SK-N-MC (cell line): ENCODE data around the gene PFKP.

Experiments
- DNase-seq: peaks from one replicate; pipeline ENCODE4 v3.0.0-alpha.2; 2011; ENCODE audit warnings: low read depth, low spot score
- H3K27ac ChIP-seq: fragments of 200-600 bp; sonication (generic); 2 replicates; pipeline ENCODE4 v1.5.1; 2016; ENCODE audit warnings: mixed run types
- H3K36me3 ChIP-seq: fragments of 200-600 bp; sonication (generic); 2 replicates; pipeline ENCODE4 v1.6.1; 2017; ENCODE audit warnings: antibody characterized with exemption, low read length, mixed read lengths; ENCODE audit not compliant: insufficient read depth
- H3K4me3 ChIP-seq: fragments of 200-600 bp; sonication (generic); 2 replicates; pipeline ENCODE4 v1.5.1; 2016
- H3K9ac ChIP-seq: fragments of 200-600 bp; sonication (generic); 2 replicates; pipeline ENCODE4 v1.8.0; 2017; ENCODE audit warnings: mixed run types, mixed read lengths; ENCODE audit not compliant: insufficient read length
- H3K9me3 ChIP-seq: fragments of 200-600 bp; sonication (generic); 2 replicates; pipeline ENCODE4 v1.6.1; 2017; ENCODE audit warnings: low read depth, mild to moderate bottlenecking, antibody characterized with exemption, low read length, moderate library complexity, mixed read lengths
- EZH2 ChIP-seq: fragments of 200-600 bp; sonication (generic); IDR thresholded peaks from one replicate; pipeline ENCODE4 v1.6.1; 2017; ENCODE audit warnings: antibody characterized with exemption
- FOXP2 ChIP-seq: optimal IDR thresholded peaks from 2 replicates; pipeline ENCODE3; 2011; ENCODE audit warnings: mild to moderate bottlenecking, moderate library complexity; ENCODE audit not compliant: insufficient read depth; ENCODE audit errors: extremely low read length, control extremely low read depth
- POLR2AphosphoS5 ChIP-seq: IDR thresholded peaks from 2 replicates; pipeline ENCODE4 v1.6.1; 2012; ENCODE audit warnings: mild to moderate bottlenecking, low read depth, low read length, borderline replicate concordance

Gene PFKP

GRCh38 chr10:3150961-3151360 is 83.6 kb downstream of the PFKP start:
- no peaks in the 10 kb centered on the region for H3K9me3 ChIP-seq
- TF ChIP-seq POLR2AphosphoS5 (no peak), FOXP2 (no peak), EZH2 (no peak)
- H3K9ac ChIP-seq = no peak overlapping the region
- H3K27ac ChIP-seq = no peak overlapping the region
- peaks cover 21% of the 10 kb centered on the region; the same call in 1 of the 2 replicates for H3K36me3 ChIP-seq
- DNase-seq = no peak
- H3K4me3 ChIP-seq = no peak overlapping the region

- H3K9me3 ChIP-seq = no peaks in the 10 kb centered on the region
- H3K4me3 ChIP-seq = no peak overlapping the region
- TF ChIP-seq POLR2AphosphoS5 (no peak), EZH2 (no peak), FOXP2 (no peak)
- no peak overlapping the region for H3K27ac ChIP-seq
- no peak overlapping the region for H3K9ac ChIP-seq
- no peak for DNase-seq
- peaks cover 26% of the 10 kb centered on the region; the same call in 1 of the 2 replicates for H3K36me3 ChIP-seq
These were observed 84.7 kb downstream of the PFKP start for GRCh38 chr10:3151889-3152565.

- H3K27ac ChIP-seq = no peak overlapping the region
- H3K4me3 ChIP-seq = no peak overlapping the region
- H3K9ac ChIP-seq = no peak overlapping the region
- H3K9me3 ChIP-seq = no peaks in the 10 kb centered on the region
- no peak for DNase-seq
- TF ChIP-seq POLR2AphosphoS5 (no peak), EZH2 (no peak), FOXP2 (no peak)
- peaks cover 27% of the 10 kb centered on the region; the same call in 1 of the 2 replicates for H3K36me3 ChIP-seq
These were observed 85.2 kb downstream of the PFKP start for GRCh38 chr10:3152566-3152935.

GRCh38 chr10:3154666-3155065 is 87.3 kb downstream of the PFKP start:
- no peak for DNase-seq
- TF ChIP-seq FOXP2 (no peak), EZH2 (no peak), POLR2AphosphoS5 (no peak)
- no peaks in the 10 kb centered on the region for H3K9me3 ChIP-seq
- H3K27ac ChIP-seq = no peak overlapping the region
- no peak overlapping the region for H3K9ac ChIP-seq
- H3K4me3 ChIP-seq = no peak overlapping the region
- H3K36me3 ChIP-seq = peaks cover 37% of the 10 kb centered on the region

- no peak overlapping the region for H3K4me3 ChIP-seq
- H3K9ac ChIP-seq = no peak overlapping the region
- no peak for DNase-seq
- no peak overlapping the region for H3K27ac ChIP-seq
- H3K36me3 ChIP-seq = peaks cover 50% of the 10 kb centered on the region
- H3K9me3 ChIP-seq = no peaks in the 10 kb centered on the region
- TF ChIP-seq POLR2AphosphoS5 (no peak), FOXP2 (no peak), EZH2 (no peak)
These were observed 91.8 kb downstream of the PFKP start for GRCh38 chr10:3159152-3159551.

- H3K9ac ChIP-seq = no peak overlapping the region
- no peaks in the 10 kb centered on the region for H3K9me3 ChIP-seq
- no peak for DNase-seq
- no peak overlapping the region for H3K4me3 ChIP-seq
- H3K27ac ChIP-seq = no peak overlapping the region
- no peak for TF ChIP-seq EZH2
- no peak for TF ChIP-seq POLR2AphosphoS5
- TF ChIP-seq FOXP2 = no peak
- H3K36me3 ChIP-seq = peaks cover 49% of the 10 kb centered on the region
These were observed 95.2 kb downstream of the PFKP start for GRCh38 chr10:3162533-3162932.

- no peak for DNase-seq
- Histone ChIP-seq H3K27ac (no peak overlapping the region), H3K9ac (no peak overlapping the region), H3K4me3 (no peak overlapping the region), H3K9me3 (no peaks in the 10 kb centered on the region), H3K36me3 (peaks cover 40% of the 10 kb centered on the region)
- TF ChIP-seq POLR2AphosphoS5 (no peak), EZH2 (no peak), FOXP2 (no peak)
These were observed 96.5 kb downstream of the PFKP start for GRCh38 chr10:3163879-3164278.

- DNase-seq = no peak
- Histone ChIP-seq H3K9me3 (no peaks in the 10 kb centered on the region), H3K36me3 (peaks cover 42% of the 10 kb centered on the region; the same call in 1 of the 2 replicates), H3K9ac (no peak overlapping the region), H3K4me3 (no peak overlapping the region), H3K27ac (no peak overlapping the region)
- no peak for TF ChIP-seq EZH2
- TF ChIP-seq POLR2AphosphoS5 = no peak
- no peak for TF ChIP-seq FOXP2
These were observed 97.8 kb downstream of the PFKP start for GRCh38 chr10:3165196-3165595.
